GM18909 (cell line): ENCODE measurements around the gene P4HB.
"Not testable (repeated sequence)": the region's sequence is repeated elsewhere in the genome, so short reads cannot be mapped to it uniquely, and the experiment has no call there.

Source experiments
- ATAC-seq: cut with Tn5 transposase; IDR thresholded peaks from one replicate; pipeline ENCODE4 v1.9.1; 2021; ENCODE audit warnings: mild to moderate bottlenecking; ENCODE audit not compliant: unreplicated experiment, poor library complexity

P4HB gene

DNA sequence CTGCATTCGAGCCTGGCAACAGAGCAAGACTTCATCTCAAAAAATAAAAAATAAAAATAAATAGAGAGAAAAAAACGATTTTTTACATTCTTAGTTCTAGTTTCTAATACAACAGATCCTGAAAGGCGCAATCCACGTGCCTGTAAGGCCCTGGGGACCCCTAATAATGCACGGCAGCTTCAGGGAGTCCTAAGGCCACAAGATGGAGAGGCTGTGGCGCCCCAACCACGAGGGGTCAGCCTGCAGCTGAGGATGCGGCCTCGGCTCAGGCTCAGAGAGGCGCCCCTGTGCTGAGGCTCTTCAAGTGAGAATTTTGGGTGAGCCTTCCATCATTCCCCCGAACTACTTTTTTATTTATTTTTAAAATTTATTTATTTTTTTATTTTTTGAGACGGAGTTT lies 10.9 kb downstream of the P4HB start:
- no peak for ATAC-seq

DNA sequence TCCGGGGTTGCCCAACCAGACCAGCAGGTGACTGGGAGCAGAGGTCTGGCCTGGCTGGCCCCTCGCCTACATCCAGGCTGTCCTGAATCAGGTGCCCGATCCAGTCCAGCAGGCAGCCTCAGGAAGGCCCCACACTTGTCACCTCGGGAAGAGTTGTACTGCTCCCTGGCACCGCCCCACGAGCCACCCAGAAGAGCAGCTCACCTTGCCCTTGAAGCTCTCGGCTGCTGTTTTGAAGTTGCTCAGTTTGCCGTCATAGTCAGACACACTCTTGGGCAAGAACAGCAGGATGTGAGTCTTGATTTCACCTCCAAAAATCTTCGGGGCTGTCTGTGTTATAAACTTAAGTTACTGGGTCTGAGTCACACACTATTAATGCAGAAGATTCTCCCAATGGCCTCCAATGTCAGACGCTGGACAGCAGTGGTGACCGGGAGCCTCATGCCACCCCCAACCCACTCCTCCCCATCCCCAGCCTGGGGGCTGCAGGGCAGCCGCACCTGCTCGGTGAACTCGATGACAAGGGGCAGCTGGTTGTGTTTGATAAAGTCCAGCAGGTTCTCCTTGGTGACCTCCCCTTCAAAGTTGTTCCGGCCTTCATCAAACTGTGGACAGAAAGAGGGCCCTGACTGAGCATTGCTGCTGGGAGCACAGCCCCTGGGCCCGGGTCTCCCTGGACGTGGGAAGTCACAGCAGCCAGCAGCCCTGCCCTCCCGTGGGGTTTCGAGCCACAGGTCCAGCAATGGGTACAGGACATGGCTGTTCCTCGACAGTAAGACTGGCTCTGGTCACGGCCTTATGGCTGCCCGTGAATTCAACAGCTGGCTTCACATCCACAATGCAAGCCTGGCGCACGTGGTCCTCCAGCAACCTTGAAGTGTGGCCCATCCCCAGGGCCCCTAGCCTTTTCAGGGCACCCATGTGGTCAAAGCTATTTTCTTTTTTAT lies 13.3 kb downstream of the P4HB start:
- ATAC-seq: no peak

DNA sequence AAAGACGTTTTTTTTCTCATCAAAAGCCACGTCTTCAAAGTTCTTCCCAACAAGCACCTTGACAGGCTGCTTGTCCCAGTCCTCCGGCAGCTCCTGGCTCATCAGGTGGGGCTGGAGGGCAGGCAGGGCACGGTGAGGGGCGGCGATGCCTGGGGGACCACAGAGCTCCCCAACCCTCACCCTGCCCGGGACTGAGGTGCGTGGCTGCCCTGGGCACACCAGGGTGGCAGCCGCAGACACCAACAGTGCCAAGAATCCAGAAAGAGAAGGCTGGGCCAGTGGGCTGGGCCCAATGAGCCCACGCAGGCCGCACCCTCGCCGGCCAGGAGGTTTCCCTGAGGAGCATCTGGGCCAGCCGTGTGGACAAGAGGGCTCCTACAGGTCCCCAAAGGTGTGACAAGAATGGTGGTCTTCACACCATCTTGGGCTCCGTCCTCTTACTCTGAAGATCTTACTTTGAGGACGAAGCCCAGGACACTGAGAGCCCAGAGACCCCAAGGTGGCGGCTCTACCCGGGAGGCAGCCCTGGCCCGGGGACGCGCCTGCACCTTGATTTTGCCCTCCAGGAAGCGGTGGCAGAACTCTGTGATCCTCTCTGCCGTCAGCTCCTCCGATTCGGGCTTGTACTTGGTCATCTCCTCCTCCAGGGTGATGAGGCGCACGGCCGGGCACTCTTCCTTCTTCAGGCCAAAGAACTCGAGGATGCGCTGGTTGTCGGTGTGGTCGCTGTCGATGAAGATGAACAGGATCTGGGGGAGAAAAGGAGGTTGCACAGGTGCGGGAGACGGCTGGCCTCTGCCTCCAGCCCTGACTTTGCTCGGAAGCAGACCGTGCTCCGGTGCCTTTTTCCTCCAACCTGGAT lies 14.2 kb downstream of the P4HB start:
- no peak for ATAC-seq

DNA sequence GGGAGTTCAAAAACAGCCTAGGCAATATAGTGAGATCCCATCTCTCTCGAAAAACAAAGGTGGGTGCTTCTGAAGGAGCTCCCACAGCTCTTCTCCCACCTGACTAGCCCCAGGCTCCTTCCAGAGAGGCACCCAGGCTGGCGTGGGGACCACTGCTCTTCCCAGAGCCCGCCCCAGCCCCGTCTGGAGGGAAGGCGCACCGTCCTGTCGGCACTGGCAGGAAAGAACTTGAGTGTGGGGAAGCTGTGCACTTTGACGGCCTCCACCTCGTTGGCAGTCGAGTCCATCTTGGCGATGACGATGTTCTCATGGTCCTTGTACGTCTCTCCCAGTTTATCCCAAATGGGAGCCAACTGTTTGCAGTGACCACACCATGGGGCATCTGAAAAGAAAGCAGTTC lies 15.0 kb downstream of the P4HB start:
- ATAC-seq: no peak

DNA sequence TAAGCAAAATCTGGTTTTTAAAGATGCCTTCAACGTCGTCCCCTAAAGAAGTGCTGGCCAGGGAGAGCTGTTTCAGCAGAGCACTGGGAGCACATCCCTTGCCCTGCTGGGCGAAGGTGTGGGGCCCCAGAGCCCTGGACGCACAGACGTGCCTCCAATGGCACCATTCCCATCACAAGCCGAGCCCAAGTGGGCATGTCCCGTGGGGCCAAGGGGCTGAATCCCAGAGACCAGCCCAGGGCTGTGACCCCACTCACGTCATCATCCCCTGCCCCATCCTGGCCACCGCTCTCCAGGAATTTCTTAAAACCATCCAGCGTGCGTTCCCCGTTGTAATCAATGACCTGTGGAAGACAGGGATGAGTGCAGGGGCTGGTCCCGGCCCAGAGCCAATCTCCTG lies 15.4 kb downstream of the P4HB start:
- ATAC-seq: no peak

DNA sequence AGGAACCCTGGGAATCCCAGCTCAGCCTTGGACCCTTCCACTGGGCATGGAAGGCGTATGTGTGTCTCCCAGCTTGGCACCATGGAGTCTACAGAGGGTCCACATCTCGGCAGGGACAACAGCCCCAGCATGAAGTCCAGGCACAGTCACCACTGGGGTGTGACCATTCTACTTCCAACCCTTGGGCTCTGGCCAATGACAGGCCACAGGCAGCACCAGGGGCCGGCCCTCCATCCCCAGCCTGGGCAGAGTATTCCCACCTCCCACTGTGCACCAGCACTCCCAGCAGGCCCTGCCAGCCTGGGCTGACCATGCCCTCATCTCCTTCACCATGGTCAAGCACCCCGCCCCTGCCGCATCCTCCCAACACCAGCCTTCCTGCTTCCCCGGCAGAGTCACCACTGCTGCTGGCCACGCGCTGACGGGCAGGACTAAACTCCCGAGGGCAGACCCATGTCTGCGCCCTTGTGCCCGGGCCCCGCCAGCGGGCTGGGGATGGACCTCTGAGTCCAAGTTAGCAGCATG lies 15.9 kb downstream of the P4HB start:
- ATAC-seq: no peak

DNA sequence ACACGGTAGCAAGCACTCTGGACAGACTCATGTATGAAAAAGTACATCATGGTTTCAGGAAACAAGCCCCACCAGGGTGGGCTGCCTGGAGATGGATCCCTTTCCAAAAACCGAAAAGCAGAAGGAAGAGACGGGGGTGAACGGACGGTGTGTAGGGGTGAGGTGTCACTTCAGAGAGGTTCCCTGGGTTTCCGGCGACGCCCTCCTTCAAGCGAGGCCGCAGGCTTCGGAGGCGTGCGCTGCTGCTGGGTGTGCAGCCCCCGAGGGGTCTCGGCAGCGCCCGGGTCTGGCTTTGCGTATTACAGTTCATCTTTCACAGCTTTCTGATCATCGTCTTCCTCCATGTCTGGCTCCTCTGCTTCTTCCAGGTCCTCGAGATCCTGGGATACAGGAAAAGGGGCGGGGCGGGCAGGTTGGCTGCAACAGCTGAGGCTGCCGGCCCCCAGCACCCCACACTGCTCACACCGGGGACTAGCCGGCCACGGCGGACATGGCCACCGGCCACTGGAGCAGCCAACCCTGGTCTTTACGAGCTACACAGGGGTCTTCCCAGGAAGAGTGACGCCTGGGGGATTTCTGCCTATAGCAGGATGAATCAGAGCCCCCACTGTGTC lies 16.5 kb downstream of the P4HB start:
- no peak for ATAC-seq

DNA sequence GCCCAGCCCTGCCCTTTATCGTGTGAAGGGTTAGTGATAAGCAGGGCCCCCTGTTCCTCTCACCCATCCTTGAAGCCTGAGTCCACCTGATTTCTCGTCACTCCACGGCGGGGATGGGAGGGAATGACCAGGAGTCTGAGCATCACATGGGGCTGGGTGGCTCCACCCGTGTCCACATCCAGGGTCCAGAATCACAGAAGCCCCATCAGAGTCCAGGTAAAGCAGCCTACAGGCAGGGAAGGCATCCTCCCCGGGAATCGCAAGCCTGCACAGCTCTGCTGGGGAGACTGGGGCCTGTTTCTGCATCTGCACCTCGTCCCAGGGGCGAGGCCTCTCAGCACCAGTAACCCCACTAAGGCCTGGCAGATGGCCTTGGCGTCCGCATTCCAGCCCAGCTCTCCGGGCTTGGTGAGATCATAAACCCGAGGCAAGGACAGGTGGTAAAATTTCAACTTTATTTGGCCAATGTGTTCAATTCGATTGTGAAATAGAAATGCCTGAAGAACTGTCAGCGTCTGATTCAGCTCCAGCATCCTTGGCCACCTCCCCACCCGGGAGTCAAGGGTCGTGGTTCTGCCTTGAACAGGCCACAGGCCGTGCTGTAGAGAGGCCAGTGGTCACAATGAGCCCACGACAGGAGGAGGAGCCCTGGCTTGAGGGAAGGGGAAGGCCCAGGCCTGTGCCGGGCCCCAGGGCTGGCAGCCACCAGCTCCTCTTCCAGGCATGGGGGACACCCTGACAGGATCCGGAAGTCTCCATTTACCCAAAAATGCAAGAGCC lies 17.4 kb downstream of the P4HB start:
- no peak for ATAC-seq

DNA sequence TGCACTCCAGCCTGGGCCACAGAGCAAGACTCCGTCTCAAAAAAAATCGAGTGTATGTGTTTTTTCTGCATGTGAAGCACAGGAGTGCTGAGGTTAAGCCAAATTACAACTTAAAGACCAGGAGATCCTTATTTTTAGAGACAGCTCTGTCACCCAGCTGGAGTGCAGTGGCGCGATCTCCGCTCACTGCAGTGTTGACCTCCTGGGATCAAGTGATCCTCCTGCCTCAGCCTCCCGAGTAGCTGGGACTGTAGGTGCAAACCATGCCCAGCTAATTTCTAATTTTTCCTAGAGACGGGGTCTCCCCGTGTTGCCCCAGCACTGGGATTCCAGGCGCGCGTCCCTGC lies 18.0 kb downstream of the P4HB start:
- ATAC-seq: no peak

DNA sequence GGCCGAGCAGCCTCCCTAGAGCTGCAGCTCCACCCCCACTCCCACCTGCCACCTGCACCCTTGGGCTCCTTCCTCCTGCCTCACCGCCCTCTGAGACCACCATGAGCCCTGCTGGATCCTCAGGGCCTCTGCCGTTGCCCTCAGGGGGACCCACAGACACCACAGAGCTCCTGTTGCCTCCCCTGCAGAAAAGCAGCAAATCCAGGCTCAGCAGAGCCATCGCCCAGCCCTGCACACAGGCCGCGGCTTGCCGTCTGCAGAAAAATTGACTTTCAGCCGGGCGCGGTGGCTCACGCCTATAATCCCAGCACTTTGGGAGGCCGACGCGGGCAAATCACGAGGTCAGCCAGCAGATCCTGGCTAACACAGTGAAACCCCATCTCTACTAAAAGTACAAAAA lies 18.5 kb downstream of the P4HB start:
- ATAC-seq: no peak

DNA sequence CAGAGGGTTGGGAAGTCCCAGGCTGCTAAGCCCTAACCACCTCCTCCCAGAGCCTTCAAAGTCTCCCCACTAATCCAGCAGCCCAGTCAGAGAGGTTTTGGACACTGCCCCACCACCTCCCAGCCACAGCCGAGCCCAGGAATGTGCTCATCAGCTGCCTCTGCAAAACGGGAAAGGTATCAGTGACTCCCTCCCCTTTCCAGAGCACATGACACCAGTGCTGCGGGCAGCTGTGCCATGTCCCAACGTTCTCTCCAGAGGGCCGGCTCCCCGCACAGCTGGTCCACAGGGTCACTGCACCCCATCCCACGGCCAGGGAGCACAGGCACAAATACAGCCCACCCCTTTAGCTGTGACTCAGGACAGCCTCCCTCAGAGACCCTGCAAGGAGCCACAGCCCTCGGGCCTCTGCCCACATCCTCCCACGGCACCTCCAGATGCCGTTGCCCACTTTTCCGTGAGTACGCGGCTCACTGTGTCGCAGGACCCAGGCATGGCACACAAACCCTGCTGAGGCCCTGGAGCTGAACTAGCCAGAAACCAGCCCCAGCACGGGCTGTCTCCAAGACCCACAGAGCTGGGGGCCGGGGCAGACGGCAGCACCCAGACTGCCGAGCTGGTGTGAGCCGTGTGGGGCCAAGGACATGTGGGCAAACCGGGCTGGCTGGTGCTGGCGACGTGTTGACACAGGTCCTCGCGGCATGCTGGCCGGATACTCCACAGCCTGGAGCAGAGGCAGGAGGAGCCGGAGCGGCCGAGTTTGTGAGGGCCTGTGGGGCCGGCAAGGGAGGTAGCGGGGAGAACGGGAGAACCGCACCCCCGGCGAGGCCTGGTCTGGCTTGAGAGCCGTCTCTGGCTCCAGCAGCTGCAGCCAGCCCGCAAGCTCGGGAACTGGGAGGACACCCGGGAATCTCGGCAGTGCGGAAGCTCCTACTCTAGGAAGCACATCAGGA lies 19.2 kb downstream of the P4HB start:
- ATAC-seq: no peak

DNA sequence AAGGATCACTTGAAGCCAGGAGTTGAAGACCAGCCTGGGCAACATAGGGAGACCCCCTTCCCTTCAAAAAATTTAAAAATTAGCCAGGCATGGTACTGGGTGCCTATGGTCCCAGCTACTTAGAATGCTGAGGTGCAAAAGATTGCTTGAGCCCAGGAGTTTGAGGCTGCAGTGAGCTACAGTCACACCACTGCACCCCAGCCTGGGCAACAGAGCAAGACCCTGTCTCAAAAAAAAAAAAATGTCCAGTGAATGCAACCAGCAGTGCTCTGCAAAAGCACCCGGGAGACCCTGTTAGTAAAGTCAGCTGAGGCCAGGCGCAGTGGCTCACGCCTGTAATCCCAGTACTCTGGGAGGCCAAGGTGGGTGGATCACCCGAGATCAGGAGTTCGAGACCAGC lies 20.3 kb downstream of the P4HB start:
- not testable (repeated sequence) for ATAC-seq

DNA sequence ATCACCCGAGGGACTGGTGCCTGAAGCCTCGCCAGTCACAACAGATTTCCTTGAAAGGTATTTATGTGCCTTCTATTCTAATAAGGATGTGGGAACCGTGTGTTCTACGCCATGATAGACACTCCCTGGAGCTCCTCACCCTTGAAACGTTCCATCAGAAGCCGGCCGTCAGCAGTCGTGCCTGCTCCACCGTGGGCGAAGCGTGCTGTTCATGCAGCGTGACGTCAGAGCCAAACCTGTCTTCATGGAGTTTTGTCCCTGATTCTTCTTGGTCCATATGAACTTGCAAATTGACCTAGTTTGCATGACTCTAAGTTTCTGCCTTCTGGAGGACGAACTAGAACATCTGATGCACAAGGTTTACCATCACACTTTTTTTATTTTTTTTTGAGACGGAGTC lies 21.0 kb downstream of the P4HB start:
- no peak for ATAC-seq

DNA sequence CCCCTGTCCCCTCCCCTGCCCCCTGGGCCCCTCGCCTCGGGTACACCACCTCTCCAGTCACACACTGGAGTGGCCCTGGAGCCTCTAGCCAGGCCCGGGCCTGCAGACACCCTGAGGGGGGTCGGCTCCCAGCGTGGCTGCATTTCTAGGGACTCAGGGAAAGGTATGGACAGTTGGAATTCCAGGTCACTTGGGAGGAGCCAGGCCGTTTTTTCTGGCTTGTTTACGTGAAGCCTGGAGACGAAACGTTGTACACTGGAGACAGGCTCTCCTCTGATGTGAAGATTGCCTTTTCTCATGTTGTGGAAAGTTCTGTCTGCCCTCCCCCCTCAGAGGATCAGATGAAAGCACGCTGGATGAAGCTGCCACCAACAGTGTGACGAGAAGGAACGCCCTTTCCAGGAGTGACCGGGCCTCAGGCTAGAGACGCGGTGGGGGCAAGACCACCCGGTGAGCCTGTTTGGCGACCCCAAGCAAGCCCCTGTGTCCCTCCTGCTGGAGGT lies 21.5 kb downstream of the P4HB start:
- no peak for ATAC-seq

DNA sequence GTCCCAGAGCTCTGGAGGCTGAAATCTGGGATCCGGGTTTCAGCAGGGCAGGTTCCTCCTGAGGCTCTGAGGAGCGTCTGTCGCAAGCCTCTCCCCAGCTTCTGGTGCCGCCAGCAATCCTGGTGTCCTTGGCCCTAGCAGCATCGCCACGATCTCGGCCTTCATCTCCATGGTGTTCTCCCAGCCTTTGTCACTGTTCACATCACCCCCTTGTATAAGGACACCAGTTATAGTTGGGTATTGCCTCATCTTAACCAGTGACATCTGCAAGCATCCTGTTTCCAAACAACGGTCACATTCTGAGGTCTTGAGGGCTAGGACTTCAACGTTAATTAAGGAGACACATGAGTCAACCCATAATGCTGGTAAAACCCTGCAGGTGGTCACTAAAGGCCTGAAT lies 22.7 kb downstream of the P4HB start:
- ATAC-seq: no peak

DNA sequence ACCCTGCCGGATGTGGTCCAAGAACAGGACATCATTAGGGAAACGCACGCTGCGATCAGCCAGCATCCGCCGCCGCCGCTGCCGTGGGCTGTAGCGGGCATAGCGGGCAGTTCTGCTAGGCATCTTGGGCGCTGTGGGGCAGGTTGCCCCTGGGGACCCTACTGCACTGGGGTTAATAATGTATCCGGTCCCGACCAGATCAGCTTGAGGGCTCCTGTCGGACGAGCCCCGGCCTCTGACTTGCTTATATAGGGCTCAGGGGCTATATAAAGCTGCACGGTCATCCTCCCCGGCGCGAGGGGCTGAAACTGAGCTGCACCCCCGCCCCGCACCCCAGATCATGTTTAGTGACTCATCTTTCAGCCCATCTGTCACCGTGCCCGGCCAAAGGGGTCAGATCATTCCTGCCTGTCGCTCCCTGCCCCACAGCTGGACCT lies 25.5 kb downstream of the P4HB start, which contains the start of gene PPP1R27:
Gene PPP1R27, minus strand, starts transcription at position 220 of the 437 bp plus-strand sequence. Its CDS starts 97 bp downstream, at position 123.
- ATAC-seq: no peak

DNA sequence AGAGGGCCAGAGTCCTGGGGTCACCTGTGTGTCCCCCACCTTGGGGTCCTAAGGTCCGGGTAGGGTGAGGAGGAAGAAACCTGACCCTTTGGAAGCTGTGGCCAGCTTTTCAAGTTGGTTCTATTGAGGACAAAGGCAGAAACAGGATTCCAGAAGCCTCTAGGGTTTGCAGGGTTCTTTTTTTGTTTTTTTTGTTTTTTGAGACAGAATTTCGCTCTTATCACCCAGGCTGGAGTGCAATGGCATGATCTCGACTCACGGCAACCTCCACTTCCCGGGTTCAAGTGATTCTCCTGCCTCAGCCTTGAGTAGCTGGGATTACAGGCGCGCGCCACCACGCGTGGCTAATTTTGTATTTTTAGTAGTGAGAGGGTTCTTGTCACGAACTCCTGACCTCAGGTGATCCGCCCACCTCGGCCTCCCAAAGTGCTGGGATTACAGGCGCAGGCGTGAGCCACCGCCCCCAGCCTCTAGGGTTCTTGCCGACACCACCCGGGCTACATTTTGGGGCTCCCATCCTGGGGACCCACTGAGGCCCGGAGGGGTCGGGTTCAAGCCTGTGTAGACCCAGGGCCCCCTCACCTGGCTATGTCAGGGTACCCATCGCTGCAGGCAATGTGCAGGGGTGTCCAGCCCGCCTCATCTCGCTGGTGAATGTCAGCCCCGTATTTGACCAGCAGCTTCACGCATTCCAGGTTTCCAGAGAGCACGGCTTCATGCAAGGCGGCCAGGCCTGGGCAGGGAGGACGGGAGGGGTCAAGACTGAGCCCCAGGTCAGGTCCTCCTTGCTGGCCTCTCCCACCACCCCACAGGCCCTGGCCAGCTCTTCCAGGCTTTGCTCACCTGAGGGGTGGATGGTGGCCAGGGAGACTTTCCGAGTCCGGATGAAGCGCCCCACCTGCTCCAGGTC lies 26.2 kb downstream of the P4HB start:
- no peak for ATAC-seq
